HG03108 (cell line): Measurements from ENCODE around the gene PHF5A.
"Not testable (repeated sequence)": the region's sequence is repeated elsewhere in the genome, so short reads cannot be mapped to it uniquely, and the experiment has no call there.

Experiments
- ATAC-seq: cut with Tn5 transposase; IDR thresholded peaks from one replicate; pipeline ENCODE4 v1.9.1; 2021; ENCODE audit warnings: moderate library complexity; ENCODE audit not compliant: unreplicated experiment

PHF5A gene

GRCh38 chr22:41488596-41489385, 20.3 kb upstream of the PHF5A start:
- no peak for ATAC-seq

- no peak for ATAC-seq
These were observed 19.6 kb upstream of the PHF5A start for GRCh38 chr22:41488076-41488475.

- ATAC-seq: no peak
These were observed 18.8 kb upstream of the PHF5A start for GRCh38 chr22:41487037-41487935.

- ATAC-seq: no peak
These were observed 16.5 kb upstream of the PHF5A start for GRCh38 chr22:41485033-41485432.

- ATAC-seq: no peak
These were observed 13.9 kb upstream of the PHF5A start for GRCh38 chr22:41482319-41482935.

- ATAC-seq: no peak
These were observed 13.4 kb upstream of the PHF5A start for GRCh38 chr22:41481925-41482318.

- no peak for ATAC-seq
These were observed 12.8 kb upstream of the PHF5A start for GRCh38 chr22:41481131-41481830.

- no peak for ATAC-seq
These were observed 11.9 kb upstream of the PHF5A start for GRCh38 chr22:41480397-41480735.

GRCh38 chr22:41479671-41480396, 11.3 kb upstream of the PHF5A start:
- ATAC-seq: no peak

GRCh38 chr22:41478891-41479521, 10.5 kb upstream of the PHF5A start:
- ATAC-seq: no peak

- no peak for ATAC-seq
These were observed 10.0 kb upstream of the PHF5A start for GRCh38 chr22:41478473-41478872.

GRCh38 chr22:41474872-41475451, 6.5 kb upstream of the PHF5A start:
- no peak for ATAC-seq

GRCh38 chr22:41471568-41471967, 3.1 kb upstream of the PHF5A start:
- ATAC-seq: no peak

GRCh38 chr22:41470886-41471285, 2.4 kb upstream of the PHF5A start:
- no peak for ATAC-seq

- no peak for ATAC-seq
These were observed 843 bp upstream of the PHF5A start for GRCh38 chr22:41469218-41469851.

- no peak for ATAC-seq
These were observed 6.6 kb downstream of the PHF5A start for GRCh38 chr22:41461901-41462300.

- not testable (repeated sequence) for ATAC-seq
These were observed 8.4 kb downstream of the PHF5A start for GRCh38 chr22:41460071-41460470.

GRCh38 chr22:41459431-41459830, 9.1 kb downstream of the PHF5A start:
- ATAC-seq: no peak

- no peak for ATAC-seq
These were observed 10.2 kb downstream of the PHF5A start for GRCh38 chr22:41458161-41458728.
